H9 (cell line): Measurements from ENCODE around the gene MORN1. TPM values are rescaled to one million over a fixed set of nuclear protein-coding genes. Genes with fewer than 3 reads are reported as not detected.

Experiments
- DNase-seq: peaks from one replicate; pipeline ENCODE4 v3.0.0-alpha.2; 2017
- H2AFZ ChIP-seq: one replicate; pipeline ENCODE4 v1.6.1; 2013; ENCODE audit warnings: mild to moderate bottlenecking, low read length, control low read depth, moderate library complexity
- H2AK5ac ChIP-seq: 2 replicates; pipeline ENCODE4 v1.6.1; 2013; ENCODE audit warnings: low read length, control low read depth, mixed read lengths; ENCODE audit not compliant: insufficient read length
- H2BK120ac ChIP-seq: one replicate; pipeline ENCODE4 v1.6.1; 2013; ENCODE audit warnings: low read depth, mild to moderate bottlenecking, low read length, control low read depth, inconsistent platforms; ENCODE audit not compliant: poor library complexity, severe bottlenecking
- H2BK12ac ChIP-seq: 2 replicates; pipeline ENCODE4 v1.6.1; 2013; ENCODE audit warnings: low read length, control low read depth, mixed read lengths, low read depth; ENCODE audit not compliant: insufficient read length
- H2BK15ac ChIP-seq: 2 replicates; pipeline ENCODE4 v1.6.1; 2013; ENCODE audit warnings: low read depth, low read length, control low read depth
- H2BK20ac ChIP-seq: one replicate; pipeline ENCODE4 v1.6.1; 2013; ENCODE audit warnings: low read depth, mild to moderate bottlenecking, low read length, control low read depth, inconsistent platforms; ENCODE audit not compliant: poor library complexity, severe bottlenecking
- H2BK5ac ChIP-seq: 2 replicates; pipeline ENCODE4 v1.6.1; 2013; ENCODE audit warnings: low read length, control low read depth, mixed read lengths; ENCODE audit not compliant: insufficient read length
- H3K14ac ChIP-seq: 2 replicates; pipeline ENCODE4 v1.6.1; 2013; ENCODE audit warnings: low read length, control low read depth; ENCODE audit not compliant: insufficient read depth
- H3K18ac ChIP-seq: 2 replicates; pipeline ENCODE4 v1.6.1; 2013; ENCODE audit warnings: low read depth, mild to moderate bottlenecking, mixed read lengths, low read length, control low read depth; ENCODE audit not compliant: insufficient read length
- H3K23ac ChIP-seq: 2 replicates; pipeline ENCODE4 v1.6.1; 2013; ENCODE audit warnings: low read length, control low read depth, mixed read lengths, low read depth; ENCODE audit not compliant: insufficient read length
- H3K23me2 ChIP-seq: 2 replicates; pipeline ENCODE4 v1.6.1; 2013; ENCODE audit warnings: low read depth, mild to moderate bottlenecking, mixed read lengths, low read length, control low read depth; ENCODE audit not compliant: insufficient read length, poor library complexity, severe bottlenecking
- H3K27ac ChIP-seq: 2 replicates; pipeline ENCODE4 v1.5.1; 2013; ENCODE audit warnings: low read length, control low read depth, mixed read lengths, low read depth; ENCODE audit not compliant: insufficient read length
- H3K27me3 ChIP-seq: 2 replicates; pipeline ENCODE4 v1.6.1; 2013; ENCODE audit warnings: low read length, control low read depth, inconsistent platforms; ENCODE audit not compliant: insufficient read depth
- H3K4ac ChIP-seq: 2 replicates; pipeline ENCODE4 v1.6.1; 2013; ENCODE audit warnings: low read depth, mild to moderate bottlenecking, control low read depth, inconsistent platforms, low read length, moderate library complexity
- H3K4me1 ChIP-seq: 2 replicates; pipeline ENCODE4 v1.6.1; 2013; ENCODE audit warnings: low read length, control low read depth, inconsistent platforms; ENCODE audit not compliant: insufficient read depth
- H3K4me2 ChIP-seq: 2 replicates; pipeline ENCODE4 v1.6.1; 2013; ENCODE audit warnings: low read length, control low read depth, mixed read lengths; ENCODE audit not compliant: insufficient read length, insufficient read depth
- H3K56ac ChIP-seq: 2 replicates; pipeline ENCODE4 v1.6.1; 2013; ENCODE audit warnings: low read depth, mild to moderate bottlenecking, mixed read lengths, low read length, control low read depth; ENCODE audit not compliant: insufficient read length
- H3K79me1 ChIP-seq: 2 replicates; pipeline ENCODE4 v1.6.1; 2013; ENCODE audit warnings: low read depth, mild to moderate bottlenecking, moderate library complexity, low read length, control low read depth, inconsistent platforms; ENCODE audit not compliant: insufficient read depth, poor library complexity, severe bottlenecking
- H3K79me2 ChIP-seq: 2 replicates; pipeline ENCODE4 v1.6.1; 2013; ENCODE audit warnings: low read length, control low read depth, inconsistent platforms; ENCODE audit not compliant: insufficient read depth
- H3K9ac ChIP-seq: 2 replicates; pipeline ENCODE4 v1.6.1; 2013; ENCODE audit warnings: low read length, control low read depth, mixed read lengths; ENCODE audit not compliant: insufficient read length; ENCODE audit errors: extremely low read depth
- H3K9me3 ChIP-seq: one replicate; pipeline ENCODE4 v1.6.1; 2013; ENCODE audit warnings: low read depth, low read length, inconsistent platforms; ENCODE audit not compliant: control insufficient read depth
- H3T11ph ChIP-seq: one replicate; pipeline ENCODE4 v1.6.1; 2013; ENCODE audit warnings: mild to moderate bottlenecking, low read length, control low read depth, inconsistent platforms
- H4K20me1 ChIP-seq: one replicate; pipeline ENCODE4 v1.6.1; 2013; ENCODE audit not compliant: control insufficient read depth, insufficient read length, insufficient read depth
- H4K5ac ChIP-seq: 2 replicates; pipeline ENCODE4 v1.6.1; 2013; ENCODE audit warnings: low read depth, mild to moderate bottlenecking, mixed read lengths, low read length, control low read depth; ENCODE audit not compliant: insufficient read length
- H4K8ac ChIP-seq: replicated peaks from 2 replicates; pipeline ENCODE4 v1.6.1; 2013; ENCODE audit warnings: low read length, control low read depth, mixed read lengths, low read depth; ENCODE audit not compliant: insufficient read length
- H4K91ac ChIP-seq: 2 replicates; pipeline ENCODE4 v1.6.1; 2013; ENCODE audit warnings: low read depth, mild to moderate bottlenecking, moderate library complexity, mixed read lengths, low read length, control low read depth; ENCODE audit not compliant: insufficient read length
- H3K27ac Mint-ChIP-seq, 3 experiments: 2 replicates in 2 of 3; 3 replicates in 1 of 3; pipeline ENCODE4 v1.8.0; 2020 to 2021; ENCODE audit warnings: mixed read lengths in 3 of 3, mild to moderate bottlenecking in 1 of 3, moderate library complexity in 1 of 3
- H3K27me3 Mint-ChIP-seq: 2 replicates; pipeline ENCODE4 v1.8.0; 2021; ENCODE audit warnings: low read depth, mild to moderate bottlenecking, moderate library complexity, mixed read lengths
- H3K36me3 Mint-ChIP-seq, 3 experiments: 2 replicates in 2 of 3; 3 replicates in 1 of 3; pipeline ENCODE4 v1.8.0; 2020 to 2021; ENCODE audit warnings: low read depth in 3 of 3, mixed read lengths in 3 of 3; ENCODE audit not compliant: insufficient read depth in 1 of 3
- H3K4me1 Mint-ChIP-seq, 2 experiments: 2 replicates each; pipeline ENCODE4 v1.8.0; 2020; ENCODE audit warnings: mixed read lengths in 2 of 2
- H3K4me3 Mint-ChIP-seq, 2 experiments: 2 replicates in 1 of 2; 3 replicates in 1 of 2; pipeline ENCODE4 v1.8.0; 2020 to 2021; ENCODE audit warnings: mild to moderate bottlenecking in 2 of 2, mixed read lengths in 2 of 2, moderate library complexity in 1 of 2
- H3K9me3 Mint-ChIP-seq, 2 experiments: 2 replicates in 1 of 2; 3 replicates in 1 of 2; pipeline ENCODE4 v1.8.0; 2020; ENCODE audit warnings: mild to moderate bottlenecking in 2 of 2, mixed read lengths in 2 of 2, moderate library complexity in 1 of 2
- CTCF ChIP-seq: fragments of 200-600 bp; sonication (generic); conservative IDR thresholded peaks from 3 replicates; pipeline ENCODE4 v1.8.0; 2021; ENCODE audit warnings: antibody characterized with exemption, mild to moderate bottlenecking
- WGBS: extraction: QIAGEN DNeasy Blood & Tissue Kit; methylation state at CpG from one replicate; pipeline ENCODE4 v1.1.7; 2013; ENCODE audit warnings: missing lambda C conversion rate, low lambda C conversion rate, mixed read lengths; ENCODE audit not compliant: insufficient read length; ENCODE audit errors: extremely low coverage; 5-methylcytosine and 5-hydroxymethylcytosine counted together
- total RNA-seq: library from RNA; stranded (reverse); gene quantifications from 2 replicates; pipeline ENCODE4 v1.2.1, GENCODE V29; 2021

The MORN1 gene
- total RNA-seq, 1 experiment from 2014 or later = 12.7 TPM

- peak; percentile 37 for DNase-seq
- H4K91ac ChIP-seq = no peak overlapping the region
- WGBS = no CpG with 5 or more reads among the region's 14 CpGs
- H3K4ac ChIP-seq = no peak overlapping the region
- no peak overlapping the region for H4K8ac ChIP-seq
- no peaks in the 10 kb centered on the region for H3K9me3 ChIP-seq
- no peak overlapping the region for H3K23ac ChIP-seq
- H2BK5ac ChIP-seq = no peak overlapping the region
- H3K79me2 ChIP-seq = peaks cover 44% of the 10 kb centered on the region; the same call in 1 of the 2 replicates
- H3K9ac ChIP-seq = no peak overlapping the region
- H3K9me3 Mint-ChIP-seq = peaks cover 3 to 4% of the 10 kb centered on the region in 2 experiments
- H3K4me1 ChIP-seq = peaks cover 2% of the 10 kb centered on the region; the same call in 1 of the 2 replicates
- peaks cover 57 to 70% of the 10 kb centered on the region in 2 experiments for H3K4me1 Mint-ChIP-seq
- no peak overlapping the region for H2BK120ac ChIP-seq
- no peaks in the 10 kb centered on the region for H3K27me3 Mint-ChIP-seq
- no peak overlapping the region for H4K5ac ChIP-seq
- no peak overlapping the region for H3K4me2 ChIP-seq
- H3K23me2 ChIP-seq = no peaks in the 10 kb centered on the region
- no peak overlapping the region for H2AK5ac ChIP-seq
- peak overlapping the region; percentile 70 to 95 (median 93); a peak in 5 of 7 replicates for H3K27ac Mint-ChIP-seq
- H3K36me3 Mint-ChIP-seq = peaks cover 15 to 24% (median 16%) of the 10 kb centered on the region in 3 experiments; a peak in 6 of 7 replicates
- no peak overlapping the region for H3K18ac ChIP-seq
- no peaks in the 10 kb centered on the region for H3K79me1 ChIP-seq
- H2AFZ ChIP-seq = no peak overlapping the region
- H4K20me1 ChIP-seq = peaks cover 3% of the 10 kb centered on the region
- H3K56ac ChIP-seq = no peak overlapping the region
- H3T11ph ChIP-seq = no peak overlapping the region
- TF ChIP-seq CTCF = no peak
- H2BK20ac ChIP-seq = no peak overlapping the region
- no peaks in the 10 kb centered on the region for H3K27me3 ChIP-seq
- no peak overlapping the region for H2BK15ac ChIP-seq
- no peak overlapping the region for H3K27ac ChIP-seq
- no peak overlapping the region for H3K4me3 Mint-ChIP-seq
- no peak overlapping the region for H3K14ac ChIP-seq
- H2BK12ac ChIP-seq = no peak overlapping the region
Observed at GRCh38 chr1:2275796-2276536, 115.4 kb downstream of the MORN1 start.
